T-helper 2 cell treated with Interferon-gamma antibody and Interleukin-4, amounts not matched to agents 5 μg/mL and 100 μg/mL, for 36 hours (primary cell): ENCODE data around the gene UFD1.

Experiments used
- DNase-seq: peaks from one replicate; pipeline ENCODE4 v3.0.0; 2021; ENCODE audit warnings: low spot score
- H3K27ac Mint-ChIP-seq: one replicate; pipeline ENCODE4 v1.8.0; 2021; ENCODE audit warnings: mild to moderate bottlenecking, mixed read lengths
- H3K27me3 Mint-ChIP-seq: one replicate; pipeline ENCODE4 v1.8.0; 2021; ENCODE audit warnings: low read depth, mixed read lengths
- H3K36me3 Mint-ChIP-seq: one replicate; pipeline ENCODE4 v1.8.0; 2021; ENCODE audit warnings: low read depth, mixed read lengths
- H3K4me1 Mint-ChIP-seq: one replicate; pipeline ENCODE4 v1.8.0; 2021; ENCODE audit warnings: low read depth, mixed read lengths
- H3K4me3 Mint-ChIP-seq: one replicate; pipeline ENCODE4 v1.8.0; 2022; ENCODE audit warnings: mild to moderate bottlenecking, moderate library complexity, mixed read lengths
- H3K9me3 Mint-ChIP-seq: one replicate; pipeline ENCODE4 v1.8.0; 2021; ENCODE audit warnings: mixed read lengths

UFD1 gene

GRCh38 chr22:19478901-19479354, at the start of gene UFD1:
Gene UFD1 (minus strand): TSS chr22:19479193. CDS start chr22:19479085, 108 bp downstream.
- H3K36me3 Mint-ChIP-seq: peaks cover 24% of the 10 kb centered on the region
- H3K4me1 Mint-ChIP-seq: peaks cover 21% of the 10 kb centered on the region
- H3K27ac Mint-ChIP-seq: peak within 1 kb of the TSS; percentile 98
- DNase-seq: peak; percentile 79
- peak within 1 kb of the TSS; percentile 96 for H3K4me3 Mint-ChIP-seq
- no peaks in the 10 kb centered on the region for H3K27me3 Mint-ChIP-seq
- H3K9me3 Mint-ChIP-seq: no peaks in the 10 kb centered on the region

DNA sequence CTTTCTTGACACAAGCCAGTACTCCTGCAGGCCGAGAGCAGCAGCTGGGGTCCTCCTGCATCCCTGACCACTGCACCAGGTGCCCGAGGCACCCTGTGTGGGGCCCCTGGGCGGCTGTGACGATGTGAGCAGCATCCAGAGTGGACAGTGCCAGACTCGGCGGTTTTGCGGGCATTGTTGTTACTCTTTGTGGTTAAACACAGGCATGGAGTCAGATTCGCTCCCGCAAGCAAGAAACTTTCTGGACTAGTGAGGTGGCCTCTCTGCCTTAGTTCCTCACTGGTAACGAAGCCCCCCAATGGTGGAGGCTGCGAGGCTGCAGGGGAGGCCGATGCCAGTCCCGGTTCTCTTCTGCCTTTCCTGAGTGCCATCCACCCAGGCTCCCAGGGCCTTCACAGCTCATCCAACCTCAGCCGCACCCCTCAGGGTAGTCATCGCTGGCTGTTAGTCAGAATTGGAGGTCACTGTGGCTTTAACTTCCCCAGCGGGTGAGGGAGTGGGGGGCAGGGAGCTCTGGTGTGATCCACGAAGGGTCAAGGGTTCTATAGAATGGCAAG, 48.9 kb upstream of the UFD1 start:
- H3K27me3 Mint-ChIP-seq: peaks cover 23% of the 10 kb centered on the region
- DNase-seq: no peak
- H3K4me1 Mint-ChIP-seq: peaks cover 3% of the 10 kb centered on the region
- no peak overlapping the region for H3K27ac Mint-ChIP-seq
- no peak overlapping the region for H3K4me3 Mint-ChIP-seq
- no peaks in the 10 kb centered on the region for H3K9me3 Mint-ChIP-seq
- peaks cover under 1% of the 10 kb centered on the region for H3K36me3 Mint-ChIP-seq

DNA sequence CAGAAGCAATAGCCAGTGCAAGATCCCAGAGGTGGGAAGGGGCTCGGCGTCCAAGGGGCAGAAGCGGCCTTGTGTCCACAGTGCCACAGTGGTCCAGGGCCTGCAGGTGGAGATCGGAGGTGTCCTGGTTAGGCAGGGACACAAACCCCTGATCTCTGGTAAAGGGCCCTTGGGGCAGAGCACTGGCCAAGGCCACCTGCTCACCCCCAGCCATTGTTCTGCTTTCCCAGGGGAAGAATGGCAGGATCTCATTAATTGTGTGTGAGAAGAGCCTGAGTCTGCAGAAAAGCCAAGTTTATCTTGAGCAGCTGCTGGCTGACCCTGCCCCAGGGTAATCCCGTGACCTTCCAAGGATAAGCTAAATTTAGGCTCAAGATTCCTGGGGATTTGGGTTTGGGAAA, 48.3 kb upstream of the UFD1 start:
- no peak for DNase-seq
- peaks cover 5% of the 10 kb centered on the region for H3K4me1 Mint-ChIP-seq
- no peak overlapping the region for H3K27ac Mint-ChIP-seq

GRCh38 chr22:19526702-19527111, 47.7 kb upstream of the UFD1 start:
- Mint-ChIP-seq H3K27me3 (peaks cover 23% of the 10 kb centered on the region), H3K4me3 (no peak overlapping the region), H3K36me3 (peaks cover 6% of the 10 kb centered on the region), H3K9me3 (no peaks in the 10 kb centered on the region), H3K4me1 (peaks cover 5% of the 10 kb centered on the region), H3K27ac (no peak overlapping the region)
- no peak for DNase-seq

More for the DNA sequence above, 48.3 kb upstream of the UFD1 start:
- peaks cover 3% of the 10 kb centered on the region for H3K36me3 Mint-ChIP-seq
- no peak overlapping the region for H3K4me3 Mint-ChIP-seq
- H3K27me3 Mint-ChIP-seq: peaks cover 23% of the 10 kb centered on the region
- no peaks in the 10 kb centered on the region for H3K9me3 Mint-ChIP-seq

- no peak for DNase-seq
- no peaks in the 10 kb centered on the region for H3K9me3 Mint-ChIP-seq
- H3K36me3 Mint-ChIP-seq: peaks cover 7% of the 10 kb centered on the region
- peaks cover 23% of the 10 kb centered on the region for H3K27me3 Mint-ChIP-seq
- no peak overlapping the region for H3K27ac Mint-ChIP-seq
- peaks cover 5% of the 10 kb centered on the region for H3K4me1 Mint-ChIP-seq
- H3K4me3 Mint-ChIP-seq: no peak overlapping the region
These were observed 47.2 kb upstream of the UFD1 start for GRCh38 chr22:19526076-19526701.

DNA sequence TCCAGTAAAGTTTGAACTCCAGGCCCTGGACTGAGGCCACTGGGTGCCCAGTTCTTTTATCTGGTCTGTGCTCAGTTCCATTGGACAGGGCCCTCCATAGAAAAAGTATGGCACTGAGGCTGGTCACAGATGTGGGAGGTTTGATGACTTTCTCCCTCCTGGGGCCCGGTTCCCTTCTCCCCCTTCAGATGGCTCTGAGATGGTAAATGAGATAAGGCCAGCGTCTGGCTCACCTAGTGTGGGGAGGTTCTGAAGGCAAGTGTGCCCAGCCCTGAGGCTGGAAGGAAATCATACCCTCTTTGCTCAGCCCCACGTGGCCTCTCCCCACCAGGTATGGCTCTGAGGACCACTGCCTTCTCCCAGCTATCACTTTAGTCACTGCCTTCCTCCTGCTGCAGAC, 46.7 kb upstream of the UFD1 start:
- peak overlapping the region; percentile 18 for H3K4me3 Mint-ChIP-seq
- peaks cover 23% of the 10 kb centered on the region for H3K27me3 Mint-ChIP-seq
- H3K4me1 Mint-ChIP-seq: peaks cover 5% of the 10 kb centered on the region
- no peak overlapping the region for H3K27ac Mint-ChIP-seq
- H3K9me3 Mint-ChIP-seq: no peaks in the 10 kb centered on the region
- DNase-seq: no peak
- H3K36me3 Mint-ChIP-seq: peaks cover 7% of the 10 kb centered on the region

DNA sequence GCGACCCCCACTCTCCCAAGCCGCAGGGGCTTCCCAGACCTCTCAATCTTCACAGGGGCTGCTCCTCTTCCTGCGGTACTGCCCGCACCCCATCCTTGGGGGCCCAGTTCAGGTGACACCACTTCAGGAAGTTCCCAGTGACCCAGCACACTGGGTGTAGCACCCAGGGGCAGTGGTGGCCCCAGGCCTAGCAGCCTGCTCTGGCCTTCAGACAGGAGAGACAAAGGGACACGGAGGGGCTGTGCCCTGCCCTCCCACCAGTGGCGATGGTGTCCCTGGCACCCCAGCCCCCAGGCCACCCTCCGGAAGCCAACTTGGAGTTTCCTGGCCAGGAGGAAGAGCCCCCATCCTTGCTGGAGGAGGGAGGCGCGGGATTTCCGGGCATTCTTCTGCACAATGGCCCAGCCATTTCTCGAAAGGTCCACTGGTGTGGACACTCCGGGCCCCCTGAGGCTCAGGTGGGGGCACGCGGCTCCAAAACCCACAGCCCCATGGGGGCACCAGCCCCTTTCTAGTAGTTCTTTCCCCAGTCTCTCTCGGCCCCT, 46.2 kb upstream of the UFD1 start:
- H3K4me3 Mint-ChIP-seq: peak overlapping the region; percentile 66
- H3K27ac Mint-ChIP-seq: no peak overlapping the region
- H3K36me3 Mint-ChIP-seq: peaks cover 7% of the 10 kb centered on the region
- peaks cover 23% of the 10 kb centered on the region for H3K27me3 Mint-ChIP-seq
- DNase-seq: no peak
- no peaks in the 10 kb centered on the region for H3K9me3 Mint-ChIP-seq
- peaks cover 5% of the 10 kb centered on the region for H3K4me1 Mint-ChIP-seq

GRCh38 chr22:19524170-19525115, 45.5 kb upstream of the UFD1 start, which contains the start of gene CLDN5:
Gene CLDN5 (minus strand): TSS chr22:19524410. CDS start chr22:19524255, 155 bp downstream.
- Mint-ChIP-seq H3K4me3 (peak within 1 kb of the TSS; percentile 71), H3K27ac (peak within 1 kb of the TSS; percentile 36), H3K27me3 (peaks cover 23% of the 10 kb centered on the region), H3K36me3 (peaks cover 7% of the 10 kb centered on the region), H3K9me3 (no peaks in the 10 kb centered on the region), H3K4me1 (peaks cover 5% of the 10 kb centered on the region)
- DNase-seq: no peak

- H3K9me3 Mint-ChIP-seq: no peaks in the 10 kb centered on the region
- H3K4me3 Mint-ChIP-seq: peak overlapping the region; percentile 71
- H3K27me3 Mint-ChIP-seq: peaks cover 23% of the 10 kb centered on the region
- peaks cover 10% of the 10 kb centered on the region for H3K36me3 Mint-ChIP-seq
- DNase-seq: peak; percentile 45
- peaks cover 5% of the 10 kb centered on the region for H3K4me1 Mint-ChIP-seq
- H3K27ac Mint-ChIP-seq: peak overlapping the region; percentile 36
These were observed 44.5 kb upstream of the UFD1 start for GRCh38 chr22:19523240-19524169.

DNA sequence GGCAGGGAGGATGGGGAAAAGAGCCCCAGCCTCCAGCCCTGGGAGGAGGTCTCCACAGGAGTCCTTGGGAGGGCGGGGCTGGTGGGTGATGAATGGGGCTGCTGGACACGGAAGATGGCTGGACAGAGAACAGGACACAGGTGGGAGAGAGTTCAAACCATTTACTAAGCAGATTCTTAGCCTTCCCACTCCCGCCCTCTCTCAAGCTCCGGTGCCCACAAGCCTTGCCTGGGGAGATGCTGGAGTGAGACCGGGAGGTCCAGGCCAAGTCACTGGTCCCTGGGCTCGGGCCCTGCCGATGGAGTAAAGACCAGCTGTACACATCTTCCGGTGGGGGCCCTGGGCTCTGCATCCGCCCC, 43.9 kb upstream of the UFD1 start:
- Mint-ChIP-seq H3K36me3 (peaks cover 12% of the 10 kb centered on the region), H3K27ac (no peak overlapping the region), H3K4me1 (peaks cover 5% of the 10 kb centered on the region), H3K4me3 (peak overlapping the region; percentile 30), H3K27me3 (peaks cover 23% of the 10 kb centered on the region), H3K9me3 (no peaks in the 10 kb centered on the region)
- no peak for DNase-seq

DNA sequence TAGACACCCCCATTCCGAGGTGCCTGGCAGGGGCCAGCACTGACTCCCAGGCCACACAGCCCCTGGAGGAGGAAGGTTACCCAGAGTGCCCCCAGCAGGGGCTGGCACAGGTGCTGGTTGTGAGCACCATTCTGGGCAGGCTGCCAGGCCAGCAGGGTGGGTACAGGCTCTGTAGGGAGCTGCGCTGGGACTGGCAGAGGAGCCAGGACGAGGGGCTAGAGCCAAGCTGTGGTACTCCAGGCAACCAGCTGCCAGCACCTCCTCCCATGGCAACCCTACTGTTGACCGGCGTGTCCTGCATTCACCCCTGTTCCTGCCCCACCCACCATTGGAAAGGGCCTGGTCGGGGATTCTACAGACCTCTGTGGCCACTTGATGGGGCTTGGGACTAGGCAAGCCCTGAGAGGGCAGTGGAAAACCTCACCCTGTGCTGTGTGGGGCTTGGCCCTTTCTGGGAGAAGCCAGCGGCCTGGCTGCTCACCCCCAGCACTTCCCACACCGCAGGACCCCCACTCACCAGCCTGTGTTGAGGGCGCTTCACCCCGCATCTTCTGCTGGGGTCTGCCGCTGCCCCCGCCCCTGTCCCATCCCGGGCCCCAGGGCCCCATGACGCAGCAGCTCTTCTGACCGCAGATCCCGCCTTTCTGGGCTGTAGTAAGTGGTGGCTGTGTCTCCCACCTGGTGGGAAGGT, 43.3 kb upstream of the UFD1 start:
- Mint-ChIP-seq H3K9me3 (no peaks in the 10 kb centered on the region), H3K4me3 (peak overlapping the region; percentile 29), H3K27ac (no peak overlapping the region), H3K27me3 (peaks cover 23% of the 10 kb centered on the region), H3K36me3 (peaks cover 14% of the 10 kb centered on the region), H3K4me1 (peaks cover 5% of the 10 kb centered on the region)
- DNase-seq: no peak

- Mint-ChIP-seq H3K4me1 (peaks cover 5% of the 10 kb centered on the region), H3K27me3 (peaks cover 19% of the 10 kb centered on the region), H3K4me3 (no peak overlapping the region), H3K27ac (no peak overlapping the region), H3K36me3 (peaks cover 21% of the 10 kb centered on the region), H3K9me3 (no peaks in the 10 kb centered on the region)
- no peak for DNase-seq
These were observed 41.7 kb upstream of the UFD1 start for GRCh38 chr22:19520566-19521305.
